Measurements from ENCODE around the gene RNF224. TPM values are rescaled to one million over a fixed set of nuclear protein-coding genes. Genes with fewer than 3 reads are reported as not detected.

Gene RNF224
- total RNA-seq, 1 experiment from 2014 or later: 0.27 TPM

DNA sequence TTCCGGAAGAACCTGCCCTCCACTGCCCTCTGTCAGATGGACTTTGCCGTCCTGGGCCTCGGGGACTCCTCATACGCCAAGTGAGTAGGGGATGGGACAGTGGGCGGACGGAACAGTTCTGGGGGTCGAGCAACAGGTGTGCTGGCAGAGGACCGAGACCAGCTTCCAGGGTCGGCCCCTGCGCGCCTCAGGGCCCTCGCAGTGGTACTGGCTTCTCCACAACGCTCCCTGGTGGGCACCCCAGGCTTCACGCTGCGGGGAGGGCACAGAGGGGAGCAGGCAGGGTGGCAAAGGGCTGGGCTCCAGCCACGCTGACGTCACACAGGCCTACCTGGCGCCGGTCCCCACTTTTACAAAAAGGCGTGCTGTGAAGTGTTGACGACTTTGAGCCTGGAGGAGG, 14.8 kb upstream of the RNF224 start:
- Histone ChIP-seq H3K36me3 (ENCODE audit: control insufficient read depth, insufficient read depth, low read length) (no peaks in the 10 kb centered on the region; the same call in 1 of the 2 replicates), H3K9me3 (no peaks in the 10 kb centered on the region), H3K4me1 (peaks cover 9% of the 10 kb centered on the region), H3K4me3 (ENCODE audit: low read depth, low read length) (no peak overlapping the region), H3K27me3 (replicated peaks; ENCODE audit: control insufficient read depth, insufficient read depth, low read length) (no peaks in the 10 kb centered on the region)
- TF ChIP-seq, protein P1, sequence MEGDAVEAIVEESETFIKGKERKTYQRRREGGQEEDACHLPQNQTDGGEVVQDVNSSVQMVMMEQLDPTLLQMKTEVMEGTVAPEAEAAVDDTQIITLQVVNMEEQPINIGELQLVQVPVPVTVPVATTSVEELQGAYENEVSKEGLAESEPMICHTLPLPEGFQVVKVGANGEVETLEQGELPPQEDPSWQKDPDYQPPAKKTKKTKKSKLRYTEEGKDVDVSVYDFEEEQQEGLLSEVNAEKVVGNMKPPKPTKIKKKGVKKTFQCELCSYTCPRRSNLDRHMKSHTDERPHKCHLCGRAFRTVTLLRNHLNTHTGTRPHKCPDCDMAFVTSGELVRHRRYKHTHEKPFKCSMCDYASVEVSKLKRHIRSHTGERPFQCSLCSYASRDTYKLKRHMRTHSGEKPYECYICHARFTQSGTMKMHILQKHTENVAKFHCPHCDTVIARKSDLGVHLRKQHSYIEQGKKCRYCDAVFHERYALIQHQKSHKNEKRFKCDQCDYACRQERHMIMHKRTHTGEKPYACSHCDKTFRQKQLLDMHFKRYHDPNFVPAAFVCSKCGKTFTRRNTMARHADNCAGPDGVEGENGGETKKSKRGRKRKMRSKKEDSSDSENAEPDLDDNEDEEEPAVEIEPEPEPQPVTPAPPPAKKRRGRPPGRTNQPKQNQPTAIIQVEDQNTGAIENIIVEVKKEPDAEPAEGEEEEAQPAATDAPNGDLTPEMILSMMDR (IDR thresholded peaks at IDR 0.05; ENCODE audit: insufficient read depth in 1 of 2, low read depth in 1 of 2, low read length in 1 of 2, severe bottlenecking in 1 of 2, unreplicated experiment in 1 of 2): no peak
- Mint-ChIP-seq H3K4me1 (ENCODE audit: low read depth, unreplicated experiment) (peaks cover 6% of the 10 kb centered on the region), H3K4me3 (ENCODE audit: unreplicated experiment) (no peak overlapping the region), H3K9me3 (ENCODE audit: unreplicated experiment) (no peaks in the 10 kb centered on the region), H3K27me3 (ENCODE audit: insufficient read depth, unreplicated experiment) (no peaks in the 10 kb centered on the region), H3K27ac (ENCODE audit: unreplicated experiment) (no peak overlapping the region), H3K36me3 (ENCODE audit: insufficient read depth, unreplicated experiment) (peaks cover 29% of the 10 kb centered on the region)
- ChIA-PET CTCF (no interaction called here), POLR2A (no interaction called here)
- intact Hi-C loops (cut with micrococcal nuclease; ENCODE audit: unreplicated experiment): no loop called here
- BruUV-seq (replicated peaks): no TSS peak
- no peak for DNase-seq

DNA sequence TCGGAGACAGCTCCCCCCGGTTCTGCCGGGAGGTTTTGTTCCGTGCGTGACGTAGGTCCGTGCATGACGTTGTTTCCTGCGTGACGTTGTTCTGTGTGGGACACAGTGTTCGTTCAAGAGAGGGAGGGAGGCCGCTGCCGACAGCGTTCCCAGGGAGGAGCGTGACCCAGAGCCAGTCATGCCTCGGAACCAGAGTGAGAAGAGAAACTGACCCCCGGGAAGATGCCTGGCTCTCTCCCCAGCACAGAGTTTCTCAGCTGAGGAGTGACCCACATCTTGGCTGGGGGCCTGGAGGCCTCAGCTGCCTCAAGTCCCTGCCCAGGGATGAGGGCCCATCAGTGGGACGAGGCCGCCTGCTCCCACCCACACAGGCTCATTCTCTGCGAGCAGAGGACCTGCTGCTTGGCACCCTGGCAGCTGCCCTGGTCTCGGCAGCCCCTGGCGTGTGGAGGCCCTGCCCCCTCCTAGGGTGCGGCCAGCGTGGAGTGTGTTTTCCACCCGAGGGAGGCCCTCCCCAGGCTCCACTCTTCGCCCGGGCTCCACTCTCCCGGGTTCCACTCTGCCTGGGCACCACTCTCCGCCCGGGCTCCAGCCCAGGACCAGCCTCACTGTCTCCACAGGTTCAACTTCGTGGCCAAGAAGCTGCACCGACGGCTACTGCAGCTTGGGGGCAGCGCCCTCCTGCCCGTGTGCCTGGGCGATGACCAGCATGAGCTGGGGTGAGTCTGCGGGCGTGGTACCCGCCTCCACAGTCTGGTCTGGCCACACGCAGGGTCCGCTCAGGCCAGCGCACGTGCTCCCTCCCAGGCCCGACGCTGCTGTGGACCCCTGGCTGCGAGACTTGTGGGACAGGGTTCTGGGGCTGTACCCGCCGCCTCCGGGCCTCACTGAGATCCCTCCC, 13.9 kb upstream of the RNF224 start:
- DNase-seq: no peak
- no TSS peak for BruUV-seq (replicated peaks)
- peaks cover 6% of the 10 kb centered on the region for H3K4me1 Mint-ChIP-seq (ENCODE audit: low read depth, unreplicated experiment)
- Histone ChIP-seq H3K4me1 (peaks cover 18% of the 10 kb centered on the region), H3K9me3 (no peaks in the 10 kb centered on the region), H3K4me3 (ENCODE audit: low read depth, low read length) (no peak overlapping the region), H3K27me3 (replicated peaks; ENCODE audit: control insufficient read depth, insufficient read depth, low read length) (no peaks in the 10 kb centered on the region), H3K36me3 (ENCODE audit: control insufficient read depth, insufficient read depth, low read length) (no peaks in the 10 kb centered on the region; the same call in 1 of the 2 replicates)
- H3K27me3 Mint-ChIP-seq (ENCODE audit: insufficient read depth, unreplicated experiment): no peaks in the 10 kb centered on the region
- ChIA-PET POLR2A (no interaction called here), CTCF (interaction anchor here (1.1 to 1.4 kb wide), 2 partner anchors 14 to 24 kb away, joined by 7 to 8 read pairs; partner anchors contain the start of gene RNF224)
- H3K4me3 Mint-ChIP-seq (ENCODE audit: unreplicated experiment): no peak overlapping the region
- H3K9me3 Mint-ChIP-seq (ENCODE audit: unreplicated experiment): no peaks in the 10 kb centered on the region
- no peak overlapping the region for H3K27ac Mint-ChIP-seq (ENCODE audit: unreplicated experiment)
- intact Hi-C loops (cut with micrococcal nuclease; ENCODE audit: unreplicated experiment): no loop called here
- TF ChIP-seq, protein P1 (IDR thresholded peaks at IDR 0.05; ENCODE audit: insufficient read depth in 1 of 2, low read depth in 1 of 2, low read length in 1 of 2, severe bottlenecking in 1 of 2, unreplicated experiment in 1 of 2): peak in 1 of 2 experiments; percentile 14
- H3K36me3 Mint-ChIP-seq (ENCODE audit: insufficient read depth, unreplicated experiment): peaks cover 26% of the 10 kb centered on the region

DNA sequence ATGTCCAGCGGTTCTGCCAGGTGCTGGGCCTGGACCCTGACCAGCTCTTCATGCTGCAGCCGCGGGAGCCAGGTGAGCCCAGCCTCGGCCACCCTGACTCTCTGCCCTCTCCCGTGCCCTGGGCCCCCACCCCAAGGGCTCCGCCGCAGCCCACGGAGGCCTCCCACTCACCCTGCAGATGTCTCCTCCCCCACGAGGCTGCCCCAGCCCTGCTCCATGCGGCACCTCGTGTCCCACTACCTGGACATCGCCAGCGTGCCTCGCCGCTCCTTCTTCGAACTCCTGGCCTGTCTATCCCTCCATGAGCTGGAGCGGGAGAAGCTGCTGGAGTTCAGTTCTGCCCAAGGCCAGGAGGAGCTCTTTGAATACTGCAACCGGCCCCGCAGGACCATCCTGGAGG, 12.7 kb upstream of the RNF224 start:
- CTCF ChIA-PET: interaction anchor here (1.4 kb wide), 1 partner anchor 13 kb away, joined by 8 read pairs; the partner anchor contains the start of gene RNF224
- no TSS peak for BruUV-seq (replicated peaks)
- peaks cover 6% of the 10 kb centered on the region for H3K4me1 Mint-ChIP-seq (ENCODE audit: low read depth, unreplicated experiment)

More for the DNA sequence above, 12.7 kb upstream of the RNF224 start:
- H3K9me3 ChIP-seq: no peaks in the 10 kb centered on the region
- H3K27me3 Mint-ChIP-seq (ENCODE audit: insufficient read depth, unreplicated experiment): no peaks in the 10 kb centered on the region
- no peak overlapping the region for H3K27ac Mint-ChIP-seq (ENCODE audit: unreplicated experiment)
- H3K27me3 ChIP-seq (replicated peaks; ENCODE audit: control insufficient read depth, insufficient read depth, low read length): no peaks in the 10 kb centered on the region
- no peak overlapping the region for H3K4me3 ChIP-seq (ENCODE audit: low read depth, low read length)
- intact Hi-C loops (cut with micrococcal nuclease; ENCODE audit: unreplicated experiment): no loop called here
- TF ChIP-seq, protein P1 (IDR thresholded peaks at IDR 0.05; ENCODE audit: insufficient read depth in 1 of 2, low read depth in 1 of 2, low read length in 1 of 2, severe bottlenecking in 1 of 2, unreplicated experiment in 1 of 2): no peak
- H3K9me3 Mint-ChIP-seq (ENCODE audit: unreplicated experiment): no peaks in the 10 kb centered on the region
- no peak for DNase-seq
- H3K36me3 Mint-ChIP-seq (ENCODE audit: insufficient read depth, unreplicated experiment): peaks cover 27% of the 10 kb centered on the region
- H3K4me1 ChIP-seq: peaks cover 25% of the 10 kb centered on the region
- H3K4me3 Mint-ChIP-seq (ENCODE audit: unreplicated experiment): no peak overlapping the region
- H3K36me3 ChIP-seq (ENCODE audit: control insufficient read depth, insufficient read depth, low read length): no peaks in the 10 kb centered on the region
- POLR2A ChIA-PET: no interaction called here

Measured in Caco-2 (cell line).